ENCODE data around the gene SPACA4. TPM values are rescaled to one million over a fixed set of nuclear protein-coding genes. Genes with fewer than 3 reads are reported as not detected.

The SPACA4 gene
- total and polyA plus RNA-seq, 10 of the 15 experiments (the other 5 are each of a cell fraction or from before 2014, with no cell fraction given), result not detected

DNA sequence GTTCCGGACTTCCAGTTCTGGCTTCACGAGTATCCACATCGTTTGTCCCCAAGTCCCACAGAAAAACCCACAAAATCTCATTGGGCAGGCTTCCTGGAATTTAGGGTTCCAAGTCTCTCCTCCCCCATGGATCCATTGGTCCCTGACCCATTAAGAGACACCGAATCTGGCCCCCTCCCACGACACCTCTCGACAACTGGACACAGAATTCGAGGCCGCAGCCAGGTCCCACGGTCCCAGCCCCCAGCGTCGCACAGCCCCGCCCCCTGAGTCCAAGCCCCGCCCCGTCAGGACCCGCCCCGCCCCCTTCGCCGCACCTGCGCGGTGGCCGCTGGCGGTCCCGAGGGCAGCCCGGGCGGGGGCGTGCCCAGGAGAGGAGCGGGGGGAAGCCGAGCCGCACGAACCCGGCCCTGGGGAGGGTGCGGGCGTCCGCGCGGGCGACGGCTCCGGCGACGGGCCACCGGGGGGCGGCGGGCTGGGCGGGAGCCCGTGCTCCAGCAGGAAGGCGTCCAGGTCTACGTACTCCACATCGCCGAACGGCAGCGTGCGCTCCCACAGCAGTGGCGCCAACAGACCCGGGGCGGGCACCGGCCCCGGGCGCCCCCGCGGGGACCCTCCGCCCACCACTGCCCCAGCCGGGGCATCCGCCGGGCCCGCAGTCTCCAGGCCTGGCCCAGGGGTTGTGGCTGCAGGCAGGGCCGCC lies 28.9 kb downstream of the SPACA4 start (continued):
- TF ChIP-seq, protein P1, sequence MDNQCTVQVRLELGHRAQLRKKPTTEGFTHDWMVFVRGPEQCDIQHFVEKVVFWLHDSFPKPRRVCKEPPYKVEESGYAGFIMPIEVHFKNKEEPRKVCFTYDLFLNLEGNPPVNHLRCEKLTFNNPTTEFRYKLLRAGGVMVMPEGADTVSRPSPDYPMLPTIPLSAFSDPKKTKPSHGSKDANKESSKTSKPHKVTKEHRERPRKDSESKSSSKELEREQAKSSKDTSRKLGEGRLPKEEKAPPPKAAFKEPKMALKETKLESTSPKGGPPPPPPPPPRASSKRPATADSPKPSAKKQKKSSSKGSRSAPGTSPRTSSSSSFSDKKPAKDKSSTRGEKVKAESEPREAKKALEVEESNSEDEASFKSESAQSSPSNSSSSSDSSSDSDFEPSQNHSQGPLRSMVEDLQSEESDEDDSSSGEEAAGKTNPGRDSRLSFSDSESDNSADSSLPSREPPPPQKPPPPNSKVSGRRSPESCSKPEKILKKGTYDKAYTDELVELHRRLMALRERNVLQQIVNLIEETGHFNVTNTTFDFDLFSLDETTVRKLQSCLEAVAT (IDR thresholded peaks at IDR 0.05), result peak; percentile 47; the same call in 1 of the 2 replicates
- TF ChIP-seq CEBPB (IDR thresholded peaks at IDR 0.05; ENCODE audit: borderline replicate concordance in 1 of 2, low read depth in 2 of 2, low read length in 2 of 2), result no peak
- TF ChIP-seq CREB1 (IDR thresholded peaks at IDR 0.05; ENCODE audit: low read depth), result no peak
- TF ChIP-seq ZBTB33 (IDR thresholded peaks at IDR 0.05), result no peak
- TF ChIP-seq HCFC1 (IDR thresholded peaks at IDR 0.05; ENCODE audit: low read length), result no peak
- TF ChIP-seq NR2C1 (IDR thresholded peaks at IDR 0.05), result no peak
- TF ChIP-seq CEBPZ (IDR thresholded peaks at IDR 0.05; ENCODE audit: low read depth, low read length), result no peak
- no peak for TF ChIP-seq MEF2B (IDR thresholded peaks at IDR 0.05; ENCODE audit: partially characterized antibody, poor library complexity, severe bottlenecking)
- TF ChIP-seq POLR2AphosphoS2 (IDR thresholded peaks at IDR 0.05; ENCODE audit: low read depth, low read length), result no peak
- TF ChIP-seq ZNF207 (IDR thresholded peaks at IDR 0.05; ENCODE audit: borderline replicate concordance), result 0 out of 2 replicates have a peak, but pooled peaks have one; percentile 54
- no peak for TF ChIP-seq KDM1A (IDR thresholded peaks at IDR 0.05; ENCODE audit: borderline replicate concordance)
- TF ChIP-seq, protein P2, sequence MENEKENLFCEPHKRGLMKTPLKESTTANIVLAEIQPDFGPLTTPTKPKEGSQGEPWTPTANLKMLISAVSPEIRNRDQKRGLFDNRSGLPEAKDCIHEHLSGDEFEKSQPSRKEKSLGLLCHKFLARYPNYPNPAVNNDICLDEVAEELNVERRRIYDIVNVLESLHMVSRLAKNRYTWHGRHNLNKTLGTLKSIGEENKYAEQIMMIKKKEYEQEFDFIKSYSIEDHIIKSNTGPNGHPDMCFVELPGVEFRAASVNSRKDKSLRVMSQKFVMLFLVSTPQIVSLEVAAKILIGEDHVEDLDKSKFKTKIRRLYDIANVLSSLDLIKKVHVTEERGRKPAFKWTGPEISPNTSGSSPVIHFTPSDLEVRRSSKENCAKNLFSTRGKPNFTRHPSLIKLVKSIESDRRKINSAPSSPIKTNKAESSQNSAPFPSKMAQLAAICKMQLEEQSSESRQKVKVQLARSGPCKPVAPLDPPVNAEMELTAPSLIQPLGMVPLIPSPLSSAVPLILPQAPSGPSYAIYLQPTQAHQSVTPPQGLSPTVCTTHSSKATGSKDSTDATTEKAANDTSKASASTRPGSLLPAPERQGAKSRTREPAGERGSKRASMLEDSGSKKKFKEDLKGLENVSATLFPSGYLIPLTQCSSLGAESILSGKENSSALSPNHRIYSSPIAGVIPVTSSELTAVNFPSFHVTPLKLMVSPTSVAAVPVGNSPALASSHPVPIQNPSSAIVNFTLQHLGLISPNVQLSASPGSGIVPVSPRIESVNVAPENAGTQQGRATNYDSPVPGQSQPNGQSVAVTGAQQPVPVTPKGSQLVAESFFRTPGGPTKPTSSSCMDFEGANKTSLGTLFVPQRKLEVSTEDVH (IDR thresholded peaks at IDR 0.05; ENCODE audit: low read depth, partially characterized antibody), result no peak
- peak; percentile 46 for TF ChIP-seq SMAD1 (IDR thresholded peaks at IDR 0.05; ENCODE audit: low read depth, partially characterized antibody)
- TF ChIP-seq BACH1 (IDR thresholded peaks at IDR 0.05; ENCODE audit: borderline replicate concordance), result peak; percentile 55
- no peak for TF ChIP-seq NBN (IDR thresholded peaks at IDR 0.05)
- TF ChIP-seq BMI1 (IDR thresholded peaks at IDR 0.05; ENCODE audit: borderline replicate concordance), result no peak
- no peak for TF ChIP-seq EED (IDR thresholded peaks at IDR 0.05; ENCODE audit: low read depth)
- no peak for TF ChIP-seq PAX5 (IDR thresholded peaks at IDR 0.05; ENCODE audit: borderline replicate concordance, low read depth, low read length)
- TF ChIP-seq SMC3 (IDR thresholded peaks at IDR 0.05; ENCODE audit: borderline replicate concordance, low read length), result no peak
- TF ChIP-seq CHD2 (IDR thresholded peaks at IDR 0.05; ENCODE audit: borderline replicate concordance, low read depth, low read length), result no peak
- no peak for TF ChIP-seq ZBED1 (IDR thresholded peaks at IDR 0.05; ENCODE audit: borderline replicate concordance)
- no peak for TF ChIP-seq JUND (IDR thresholded peaks at IDR 0.05; ENCODE audit: low read depth, low read length)

Measured in GM12878 (cell line).